Measurements from ENCODE around the gene CARD10. TPM values are rescaled to one million over a fixed set of nuclear protein-coding genes. Genes with fewer than 3 reads are reported as not detected.

Gene CARD10
- total and polyA plus RNA-seq, 2 of the 13 experiments (the other 11 are each of a cell fraction or from before 2014, with no cell fraction given), result 35.2 to 55.8 TPM

GRCh38 chr22:37544955-37545702, 25.9 kb upstream of the CARD10 start (continued):
- TF ChIP-seq POGK (CRISPR knock-in tag; conservative IDR thresholded peaks at IDR 0.05), result no peak; the same call in 1 of the 2 replicates
- TF ChIP-seq ZNF143 (CRISPR knock-in tag; IDR thresholded peaks at IDR 0.05), result 0 out of 2 replicates have a peak, but pooled peaks have one; percentile 8
- TF ChIP-seq CREBL2 (CRISPR knock-in tag; IDR thresholded peaks at IDR 0.05; ENCODE audit: borderline replicate concordance), result no peak
- TF ChIP-seq SNAI1 (CRISPR knock-in tag; IDR thresholded peaks at IDR 0.05; ENCODE audit: borderline replicate concordance), result 0 out of 2 replicates have a peak, but pooled peaks have one; percentile 5
- peak; percentile 95 for TF ChIP-seq ATF7 (IDR thresholded peaks at IDR 0.05)
- peak; percentile 98 for TF ChIP-seq ATF7 (CRISPR knock-in tag; IDR thresholded peaks at IDR 0.05)
- TF ChIP-seq MYC (CRISPR knock-in tag; IDR thresholded peaks at IDR 0.05; ENCODE audit: borderline replicate concordance), result no peak
- peak; percentile 98 for TF ChIP-seq ZFP36 (IDR thresholded peaks at IDR 0.05; ENCODE audit: borderline replicate concordance, low read depth, low read length, partially characterized antibody)
- TF ChIP-seq ZNF598 (CRISPR knock-in tag; IDR thresholded peaks at IDR 0.05; ENCODE audit: borderline replicate concordance), result 0 out of 2 replicates have a peak, but pooled peaks have one; percentile 29
- TF ChIP-seq ZNF576 (CRISPR knock-in tag; IDR thresholded peaks at IDR 0.05), result peak; percentile 55; the same call in 1 of the 2 replicates
- no peak; the same call in 1 of the 2 replicates for TF ChIP-seq ZNF563 (CRISPR knock-in tag; IDR thresholded peaks at IDR 0.05)
- TF ChIP-seq NFKBIZ (CRISPR knock-in tag; IDR thresholded peaks at IDR 0.05), result 0 out of 2 replicates have a peak, but pooled peaks have one; percentile 2
- TF ChIP-seq ZNF24 (IDR thresholded peaks at IDR 0.05), result 0 out of 2 replicates have a peak, but pooled peaks have one; percentile 15
- TF ChIP-seq KLF6 (CRISPR knock-in tag; IDR thresholded peaks at IDR 0.05), result peak; percentile 20; the same call in 1 of the 2 replicates
- TF ChIP-seq ZNF781 (CRISPR knock-in tag; IDR thresholded peaks at IDR 0.05; ENCODE audit: borderline replicate concordance, not compliant biosample characterization), result peak; percentile 43
- TF ChIP-seq GFI1 (CRISPR knock-in tag; IDR thresholded peaks at IDR 0.05; ENCODE audit: borderline replicate concordance), result peak; percentile 4; the same call in 1 of the 2 replicates
- no peak for TF ChIP-seq BCL6 (CRISPR knock-in tag; IDR thresholded peaks at IDR 0.05)
- peak; percentile 11; the same call in 1 of the 2 replicates for TF ChIP-seq ZNF747 (CRISPR knock-in tag; IDR thresholded peaks at IDR 0.05; ENCODE audit: borderline replicate concordance)
- TF ChIP-seq NAIF1 (CRISPR knock-in tag; IDR thresholded peaks at IDR 0.05; ENCODE audit: borderline replicate concordance), result peak; percentile 13; the same call in 1 of the 2 replicates
- peak; percentile 83; the same call in 1 of the 2 replicates for TF ChIP-seq RAD21 (CRISPR knock-in tag; IDR thresholded peaks at IDR 0.05)
- peak; percentile 50; the same call in 1 of the 2 replicates for TF ChIP-seq ADNP (CRISPR knock-in tag; IDR thresholded peaks at IDR 0.05)
- TF ChIP-seq THAP11 (CRISPR knock-in tag; IDR thresholded peaks at IDR 0.05), result no peak
- TF ChIP-seq THAP9 (CRISPR knock-in tag; IDR thresholded peaks at IDR 0.05; ENCODE audit: borderline replicate concordance), result no peak
- TF ChIP-seq ZSCAN20 (CRISPR knock-in tag; IDR thresholded peaks at IDR 0.05; ENCODE audit: borderline replicate concordance), result 0 out of 2 replicates have a peak, but pooled peaks have one; percentile 52

All from HepG2 (cell line).